ENCODE measurements around the gene CCNC.
A peak's percentile ranks its signal among the peaks of the same experiment; 100 is the strongest.

DNA sequence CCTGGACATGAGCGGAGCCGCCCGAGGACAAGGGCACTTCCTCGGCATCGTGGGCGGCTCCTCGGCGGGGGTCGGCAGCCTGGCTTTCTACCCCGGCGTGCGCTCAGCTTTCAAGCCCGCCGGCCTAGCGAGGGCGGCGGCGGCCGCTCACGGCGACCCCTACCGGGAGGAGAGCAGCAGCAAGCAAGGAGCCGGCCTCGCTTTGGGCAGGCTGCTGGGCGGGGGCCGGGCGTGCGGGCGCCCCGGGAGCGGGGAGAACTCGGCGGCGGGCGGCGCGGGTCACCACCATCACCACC, 44.9 kb upstream of the CCNC start:
- TF ChIP-seq, protein P1, sequence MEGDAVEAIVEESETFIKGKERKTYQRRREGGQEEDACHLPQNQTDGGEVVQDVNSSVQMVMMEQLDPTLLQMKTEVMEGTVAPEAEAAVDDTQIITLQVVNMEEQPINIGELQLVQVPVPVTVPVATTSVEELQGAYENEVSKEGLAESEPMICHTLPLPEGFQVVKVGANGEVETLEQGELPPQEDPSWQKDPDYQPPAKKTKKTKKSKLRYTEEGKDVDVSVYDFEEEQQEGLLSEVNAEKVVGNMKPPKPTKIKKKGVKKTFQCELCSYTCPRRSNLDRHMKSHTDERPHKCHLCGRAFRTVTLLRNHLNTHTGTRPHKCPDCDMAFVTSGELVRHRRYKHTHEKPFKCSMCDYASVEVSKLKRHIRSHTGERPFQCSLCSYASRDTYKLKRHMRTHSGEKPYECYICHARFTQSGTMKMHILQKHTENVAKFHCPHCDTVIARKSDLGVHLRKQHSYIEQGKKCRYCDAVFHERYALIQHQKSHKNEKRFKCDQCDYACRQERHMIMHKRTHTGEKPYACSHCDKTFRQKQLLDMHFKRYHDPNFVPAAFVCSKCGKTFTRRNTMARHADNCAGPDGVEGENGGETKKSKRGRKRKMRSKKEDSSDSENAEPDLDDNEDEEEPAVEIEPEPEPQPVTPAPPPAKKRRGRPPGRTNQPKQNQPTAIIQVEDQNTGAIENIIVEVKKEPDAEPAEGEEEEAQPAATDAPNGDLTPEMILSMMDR (optimal IDR thresholded peaks at IDR 0.05 in 1 of 3, IDR thresholded peaks at IDR 0.05 in 1 of 3, conservative IDR thresholded peaks at IDR 0.05 in 1 of 3; ENCODE audit: extremely low read depth in 1 of 3, insufficient read depth in 2 of 3, low read length in 3 of 3), result peak in 1 of 3 experiments; percentile 54
- no peak for TF ChIP-seq EZH2 (IDR thresholded peaks at IDR 0.05; ENCODE audit: low read length)

Data from keratinocyte (primary cell).